ENCODE data around the gene ZNF197.

ZNF197 gene

GRCh38 chr3:44687898-44688297 lies 63.1 kb downstream of the ZNF197 start:
- Mint-ChIP-seq H3K36me3 (ENCODE audit: low read depth) (peaks cover 28% of the 10 kb centered on the region), H3K27me3 (ENCODE audit: low read depth, poor library complexity) (peaks cover 45% of the 10 kb centered on the region), H3K27ac (no peak overlapping the region), H3K4me3 (no peak overlapping the region), H3K9me3 (peaks cover 76% of the 10 kb centered on the region), H3K4me1 (peaks cover 6% of the 10 kb centered on the region)
- DNase-seq, result no peak
- TF ChIP-seq, protein P1, sequence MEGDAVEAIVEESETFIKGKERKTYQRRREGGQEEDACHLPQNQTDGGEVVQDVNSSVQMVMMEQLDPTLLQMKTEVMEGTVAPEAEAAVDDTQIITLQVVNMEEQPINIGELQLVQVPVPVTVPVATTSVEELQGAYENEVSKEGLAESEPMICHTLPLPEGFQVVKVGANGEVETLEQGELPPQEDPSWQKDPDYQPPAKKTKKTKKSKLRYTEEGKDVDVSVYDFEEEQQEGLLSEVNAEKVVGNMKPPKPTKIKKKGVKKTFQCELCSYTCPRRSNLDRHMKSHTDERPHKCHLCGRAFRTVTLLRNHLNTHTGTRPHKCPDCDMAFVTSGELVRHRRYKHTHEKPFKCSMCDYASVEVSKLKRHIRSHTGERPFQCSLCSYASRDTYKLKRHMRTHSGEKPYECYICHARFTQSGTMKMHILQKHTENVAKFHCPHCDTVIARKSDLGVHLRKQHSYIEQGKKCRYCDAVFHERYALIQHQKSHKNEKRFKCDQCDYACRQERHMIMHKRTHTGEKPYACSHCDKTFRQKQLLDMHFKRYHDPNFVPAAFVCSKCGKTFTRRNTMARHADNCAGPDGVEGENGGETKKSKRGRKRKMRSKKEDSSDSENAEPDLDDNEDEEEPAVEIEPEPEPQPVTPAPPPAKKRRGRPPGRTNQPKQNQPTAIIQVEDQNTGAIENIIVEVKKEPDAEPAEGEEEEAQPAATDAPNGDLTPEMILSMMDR (IDR thresholded peaks at IDR 0.05), result no peak

All from nephron progenitor cell (in vitro differentiated cells).